ENCODE measurements around the gene NEU4.

GRCh38 chr2:241813644-241814392 is 4.8 kb downstream of the NEU4 start:
- no peak for TF ChIP-seq CTCF (IDR thresholded peaks at IDR 0.05; ENCODE audit: low read length)
- TF ChIP-seq EZH2 (IDR thresholded peaks at IDR 0.05; ENCODE audit: borderline replicate concordance, low read length), result no peak

Measured in OCI-LY1 (cell line).